ENCODE measurements around the gene RNF227.

GRCh38 chr17:7956228-7956965 is 40.3 kb upstream of the RNF227 start:
- TF ChIP-seq SUZ12 (IDR thresholded peaks at IDR 0.05; ENCODE audit: extremely low read depth, insufficient read depth, insufficient read length) (no peak), YY1 (IDR thresholded peaks at IDR 0.05; ENCODE audit: insufficient read depth, insufficient read length) (no peak), ZNF274 (IDR thresholded peaks at IDR 0.05; ENCODE audit: low read depth, low read length) (no peak)

All from NT2/D1 (cell line).